H1 (cell line): ENCODE data around the gene LTBP3. TPM values are rescaled to one million over a fixed set of nuclear protein-coding genes. Genes with fewer than 3 reads are reported as not detected.

Experiments used
- ASH2L ChIP-seq: fragments of 200-600, 300-600 bp; sonication (generic); IDR thresholded peaks from one replicate; pipeline ENCODE4 v1.7.1; 2017; ENCODE audit warnings: low read length
- E2F6 ChIP-seq: IDR thresholded peaks from 2 replicates; pipeline ENCODE4 v1.6.1; 2012; ENCODE audit warnings: inconsistent platforms
- POLR2A ChIP-seq, 2 experiments: IDR thresholded peaks; 1 replicate in 1 of 2; 2 replicates in 1 of 2; pipeline ENCODE4 v1.6.1; 2011; ENCODE audit warnings: low read depth in 2 of 2, low read length in 2 of 2, mild to moderate bottlenecking in 2 of 2; ENCODE audit errors: control extremely low read depth in 1 of 2
- POU5F1 ChIP-seq: IDR thresholded peaks from 2 replicates; pipeline ENCODE4 v1.6.1; 2011; ENCODE audit warnings: low read depth, mild to moderate bottlenecking, low read length, moderate library complexity
- SP4 ChIP-seq: IDR thresholded peaks from 2 replicates; pipeline ENCODE4 v1.6.1; 2012; ENCODE audit warnings: low read length, inconsistent platforms
- TAF7 ChIP-seq: optimal IDR thresholded peaks from 2 replicates; pipeline ENCODE3; 2011; ENCODE audit warnings: low read depth, mild to moderate bottlenecking, inconsistent platforms, low read length, moderate library complexity, borderline replicate concordance
- polyA plus RNA-seq, 7 experiments: library from polyadenylated mRNA; depleted of rRNA in 3 of 7; stranded (reverse) in 5 of 7; unstranded in 2 of 7; fragments of >200 nt in 5 of 7; fragments of 200-250 nt in 2 of 7; gene quantifications; 1 replicate in 5 of 7; 2 replicates in 1 of 7; 4 replicates in 1 of 7; pipeline versions ENCODE4 v1.2.1 to v1.2.3, GENCODE V29; 2011 to 2013; ENCODE audit warnings: missing spikeins in 2 of 7, mixed read lengths in 2 of 7
- total RNA-seq: library from RNA; stranded (reverse); fragmentation: NEBNext Ultra II Directional; extraction: Animal tissue kit (Norgen Biotek cat#: 25700); gene quantifications from 2 replicates; pipeline ENCODE4 v1.2.1, GENCODE V29; 2021

Gene LTBP3
- total and polyA plus RNA-seq, 2 of the 8 experiments (the other 6 are each of a cell fraction or from before 2014, with no cell fraction given), result 12.8 to 17.8 TPM

- TF ChIP-seq POU5F1 (no peak), SP4 (no peak), ASH2L (no peak), POLR2A (IDR thresholded peaks at IDR 0.05; ENCODE audit: control extremely low read depth in 1 of 2, low read depth in 2 of 2, low read length in 2 of 2) (no peak), E2F6 (no peak), TAF7 (no peak)
Measured at GRCh38 chr11:65537296-65537597, 20.9 kb downstream of the LTBP3 start (continued).
